GM18520 (cell line): Measurements from ENCODE around the gene DSG2.

ENCODE experiments used
- ATAC-seq: cut with Tn5 transposase; IDR thresholded peaks from one replicate; pipeline ENCODE4 v1.9.1; 2021; ENCODE audit not compliant: unreplicated experiment

The DSG2 gene

GRCh38 chr18:31551883-31552282 is 53.9 kb downstream of the DSG2 start:
- no peak for ATAC-seq

GRCh38 chr18:31553800-31554199 is 55.8 kb downstream of the DSG2 start:
- ATAC-seq, result no peak

- no peak for ATAC-seq
Measured at GRCh38 chr18:31554776-31555175, 56.8 kb downstream of the DSG2 start.

GRCh38 chr18:31555971-31556747 is 58.2 kb downstream of the DSG2 start:
- ATAC-seq, result peak; percentile 73

- no peak for ATAC-seq
Measured at GRCh38 chr18:31557446-31557845, 59.5 kb downstream of the DSG2 start.

- ATAC-seq, result no peak
Measured at GRCh38 chr18:31558567-31558966, 60.6 kb downstream of the DSG2 start.

GRCh38 chr18:31562726-31563125 is 64.7 kb downstream of the DSG2 start:
- ATAC-seq, result no peak

GRCh38 chr18:31563778-31564177 is 65.8 kb downstream of the DSG2 start:
- ATAC-seq, result no peak

- no peak for ATAC-seq
Measured at GRCh38 chr18:31565345-31565744, 67.4 kb downstream of the DSG2 start.

- no peak for ATAC-seq
Measured at GRCh38 chr18:31565782-31566512, 68.0 kb downstream of the DSG2 start.

- no peak for ATAC-seq
Measured at GRCh38 chr18:31566576-31567306, 68.8 kb downstream of the DSG2 start.

- ATAC-seq, result no peak
Measured at GRCh38 chr18:31572368-31572767, 74.4 kb downstream of the DSG2 start.

GRCh38 chr18:31573051-31573450 is 75.1 kb downstream of the DSG2 start:
- no peak for ATAC-seq

GRCh38 chr18:31574359-31574758 is 76.4 kb downstream of the DSG2 start:
- no peak for ATAC-seq

GRCh38 chr18:31575515-31576257 is 77.7 kb downstream of the DSG2 start:
- ATAC-seq, result no peak

GRCh38 chr18:31576670-31577069 is 78.7 kb downstream of the DSG2 start:
- ATAC-seq, result no peak

GRCh38 chr18:31577195-31577594 is 79.2 kb downstream of the DSG2 start:
- no peak for ATAC-seq

GRCh38 chr18:31578126-31578525 is 80.1 kb downstream of the DSG2 start:
- no peak for ATAC-seq

- no peak for ATAC-seq
Measured at GRCh38 chr18:31579375-31579774, 81.4 kb downstream of the DSG2 start.

- ATAC-seq, result no peak
Measured at GRCh38 chr18:31581498-31582197, 83.7 kb downstream of the DSG2 start.
